ENCODE data around the gene APOBEC4.
"Not testable (repeated sequence)": the region's sequence is repeated elsewhere in the genome, so short reads cannot be mapped to it uniquely, and the experiment has no call there.

APOBEC4 gene

GRCh38 chr1:183632964-183633363 lies 20.2 kb downstream of the APOBEC4 start:
- no peak for DNase-seq

DNA sequence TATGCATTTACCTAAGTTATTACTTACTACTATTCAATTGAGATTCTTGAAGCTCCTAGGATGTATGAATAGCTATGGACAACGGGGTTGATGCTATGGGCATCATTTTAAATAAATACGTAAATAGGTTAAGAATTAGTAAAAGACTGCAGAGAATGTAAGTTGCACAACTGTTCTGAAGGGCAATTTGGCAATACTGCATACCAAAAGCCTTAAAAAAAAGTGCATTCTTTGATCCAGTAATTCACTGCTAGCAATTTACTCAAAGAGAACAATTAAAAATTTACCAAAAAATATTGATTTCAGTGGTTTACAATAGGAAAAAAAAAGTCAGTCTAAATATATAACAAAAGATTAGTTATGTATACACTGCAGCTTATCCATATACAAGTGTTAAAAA lies 21.0 kb downstream of the APOBEC4 start:
- DNase-seq = no peak

GRCh38 chr1:183630748-183631147 lies 22.4 kb downstream of the APOBEC4 start:
- no peak for DNase-seq

DNA sequence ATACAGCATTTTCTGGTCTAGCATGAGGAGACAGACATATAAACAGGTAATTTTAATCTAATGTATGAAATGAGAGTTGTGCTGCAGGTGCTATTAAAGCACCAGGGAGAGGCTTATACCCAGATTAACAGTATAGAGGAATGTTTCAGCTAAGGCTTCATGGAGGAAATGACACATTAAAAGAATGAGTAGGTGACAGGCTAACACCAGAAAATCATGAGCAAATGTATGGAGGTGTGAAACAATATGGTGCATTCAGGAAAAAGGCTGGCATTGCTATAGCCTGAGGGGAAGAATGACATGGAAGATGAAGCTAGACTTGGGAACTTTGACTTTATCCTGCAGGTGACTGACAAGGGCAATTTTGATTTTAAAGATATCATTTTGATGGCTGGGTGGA lies 24.6 kb downstream of the APOBEC4 start:
- DNase-seq = no peak

DNA sequence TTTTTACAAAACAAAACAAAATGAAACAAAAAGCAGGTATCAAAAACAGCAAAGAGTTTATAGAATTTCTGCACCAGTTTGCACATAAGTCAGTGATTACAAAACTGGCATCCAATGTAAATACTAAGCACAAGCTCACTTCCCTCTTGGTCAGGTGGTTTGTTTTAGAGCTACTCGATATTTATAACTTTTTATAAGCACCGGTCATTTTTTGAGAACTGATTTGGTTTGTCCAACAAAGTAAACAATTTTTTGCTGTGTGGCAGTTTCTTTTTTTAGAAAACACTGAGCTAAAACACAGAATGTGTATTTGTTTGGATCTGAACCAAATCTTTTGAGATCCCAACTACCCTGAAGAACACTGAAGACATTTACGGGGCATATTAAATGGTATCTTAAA lies 26.9 kb downstream of the APOBEC4 start:
- not testable (repeated sequence) for DNase-seq

DNA sequence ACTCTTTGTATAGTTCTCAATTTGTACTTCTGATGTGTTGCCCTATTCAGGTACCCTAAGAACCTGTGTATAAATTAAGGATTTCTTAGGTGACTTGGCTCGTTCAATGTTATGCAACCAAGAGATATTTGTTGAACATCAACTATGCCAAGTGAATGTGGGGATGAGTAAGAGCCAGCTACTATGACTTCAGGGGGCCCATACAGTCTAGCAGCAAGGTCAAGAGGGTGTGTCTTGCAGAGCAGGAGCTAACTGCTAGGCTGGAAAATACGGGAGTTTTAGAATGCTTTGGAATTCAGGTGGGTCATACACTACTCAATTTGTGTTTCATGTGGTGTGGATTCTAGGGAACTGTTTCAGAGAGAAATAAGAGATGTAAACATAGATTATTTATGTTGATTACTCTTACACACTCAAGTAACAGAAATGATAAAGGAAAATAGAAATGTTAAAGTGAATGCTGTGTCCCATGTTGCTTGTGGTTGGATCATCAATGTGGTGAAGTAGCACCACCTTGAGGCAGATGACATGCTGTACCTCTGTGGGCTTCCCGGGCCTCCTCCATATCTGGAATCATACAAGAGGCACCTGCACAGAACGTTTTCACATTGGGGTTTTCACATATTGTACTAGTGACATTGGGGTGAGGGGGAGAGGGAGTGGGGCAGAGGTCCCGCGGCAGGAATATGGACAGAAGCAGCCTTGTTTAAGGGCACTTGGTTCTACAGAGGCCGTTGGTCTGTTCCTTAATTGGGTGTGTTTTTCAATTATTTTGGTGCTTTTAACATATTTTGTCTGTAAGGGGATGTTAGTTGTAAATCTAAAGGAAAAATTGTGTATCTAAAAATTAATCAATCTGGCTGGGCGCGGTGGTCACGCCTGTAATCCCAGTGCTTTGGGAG lies 30.0 kb downstream of the APOBEC4 start:
- DNase-seq = peak; percentile 38

GRCh38 chr1:183622013-183622412 lies 31.1 kb downstream of the APOBEC4 start:
- DNase-seq = no peak

- DNase-seq = no peak
Observed at GRCh38 chr1:183620311-183620710, 32.8 kb downstream of the APOBEC4 start.

- DNase-seq = no peak
Observed at GRCh38 chr1:183619781-183620180, 33.3 kb downstream of the APOBEC4 start.

- not testable (repeated sequence) for DNase-seq
Observed at GRCh38 chr1:183618202-183618601, 34.9 kb downstream of the APOBEC4 start.

- DNase-seq = not testable (repeated sequence)
Observed at GRCh38 chr1:183612975-183613374, 40.1 kb downstream of the APOBEC4 start.

DNA sequence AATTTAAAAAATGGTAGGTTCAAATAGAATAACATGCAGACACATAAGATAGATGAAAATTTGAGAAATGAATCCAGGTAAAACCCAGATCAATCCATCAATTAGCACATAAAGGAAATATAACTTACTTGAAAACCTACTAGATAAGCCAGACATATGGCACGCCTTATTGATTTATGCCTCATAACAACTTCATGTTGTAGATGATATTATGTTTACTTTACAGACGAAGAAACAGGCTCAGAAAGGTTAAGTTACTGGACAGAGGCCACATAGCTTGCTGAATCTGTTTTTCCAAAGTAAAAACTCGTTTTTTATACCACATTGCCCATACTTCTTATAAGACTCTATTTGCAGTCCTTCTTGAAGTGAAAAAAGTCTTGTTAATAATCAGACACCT lies 40.7 kb downstream of the APOBEC4 start:
- DNase-seq = no peak

GRCh38 chr1:183611021-183611420 lies 42.1 kb downstream of the APOBEC4 start:
- DNase-seq = no peak

GRCh38 chr1:183609759-183610452 lies 43.2 kb downstream of the APOBEC4 start:
- peak; percentile 82 for DNase-seq

DNA sequence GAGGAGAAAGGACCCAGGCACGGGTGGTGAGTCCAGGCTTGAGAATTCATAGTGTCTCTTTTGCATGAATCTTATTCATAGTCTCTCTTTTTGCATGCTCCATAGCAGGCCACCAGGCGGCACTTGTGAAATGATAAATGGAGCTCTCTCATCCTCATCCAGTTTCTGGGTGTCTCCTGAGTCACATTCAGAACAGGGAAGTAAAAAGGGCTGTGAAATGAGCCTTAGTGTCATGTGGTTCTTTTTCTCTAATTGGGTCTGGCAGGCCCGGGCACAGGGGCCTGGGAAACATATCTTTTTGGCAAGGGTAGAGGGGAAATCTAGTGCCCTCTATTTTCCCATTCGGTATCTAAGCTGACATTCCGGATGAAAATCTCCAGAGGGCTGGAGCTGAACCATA lies 43.8 kb downstream of the APOBEC4 start:
- peak; percentile 20 for DNase-seq

- DNase-seq = no peak
Observed at GRCh38 chr1:183607322-183607980, 45.7 kb downstream of the APOBEC4 start.

GRCh38 chr1:183605904-183606303 lies 47.2 kb downstream of the APOBEC4 start:
- DNase-seq = no peak

DNA sequence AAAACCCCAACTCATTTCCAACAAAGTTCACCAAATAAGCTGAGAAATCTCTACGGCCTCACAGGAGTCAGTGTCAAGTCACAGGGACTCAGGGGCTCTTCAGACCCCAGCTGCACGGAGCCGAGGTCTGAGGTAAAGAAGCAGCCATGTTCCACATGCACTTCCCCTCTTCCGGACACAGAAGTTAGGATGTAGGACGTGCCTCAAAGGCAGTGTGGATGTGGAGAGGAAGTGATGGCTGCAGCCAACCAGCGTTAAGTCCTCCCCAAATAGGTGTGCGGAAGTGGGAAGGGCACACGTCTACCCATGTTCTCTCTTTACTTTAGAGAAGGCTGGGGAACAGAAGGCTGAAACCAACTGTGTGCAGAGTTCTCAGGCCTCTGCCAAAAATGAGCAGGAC lies 48.3 kb downstream of the APOBEC4 start:
- DNase-seq = no peak

- DNase-seq = no peak
Observed at GRCh38 chr1:183604038-183604808, 48.9 kb downstream of the APOBEC4 start.

DNA sequence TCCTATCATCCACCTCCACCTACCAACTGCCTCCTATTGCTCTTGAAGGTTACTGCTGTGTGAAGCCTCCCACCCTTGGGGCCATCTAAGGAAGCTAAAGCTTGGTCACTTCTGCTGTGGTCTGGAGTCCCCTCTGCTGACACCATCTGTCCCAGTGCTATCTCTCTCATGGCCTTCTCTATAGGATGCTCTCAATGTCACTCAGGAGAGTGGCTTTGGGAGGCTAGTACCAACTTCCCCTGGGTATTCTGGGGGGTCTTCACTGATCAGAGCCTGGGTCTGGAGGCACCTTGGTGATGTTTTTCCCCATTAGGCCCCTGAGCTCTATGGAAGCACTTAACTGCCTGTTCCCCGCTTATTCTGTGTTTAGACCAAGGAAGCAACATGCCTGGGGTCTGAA lies 50.6 kb downstream of the APOBEC4 start:
- DNase-seq = no peak

DNA sequence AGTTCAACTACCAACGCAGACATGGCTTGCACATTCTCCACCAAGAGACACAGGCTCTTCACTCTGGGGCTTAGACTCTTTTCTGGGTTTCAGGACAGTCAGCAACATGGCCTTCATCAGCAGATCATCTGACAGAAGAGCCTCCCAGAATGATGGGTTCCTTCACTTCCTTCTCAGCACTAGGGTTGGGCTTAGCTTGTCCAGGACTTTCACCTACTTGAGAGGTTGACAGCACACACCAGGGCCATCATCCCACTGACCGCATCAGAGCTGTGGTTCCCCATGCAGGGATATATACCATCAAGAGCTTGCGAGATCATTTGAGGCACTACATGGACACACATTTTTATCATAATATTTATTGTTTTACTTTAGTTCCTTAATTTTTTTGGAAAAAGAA lies 52.5 kb downstream of the APOBEC4 start:
- no peak for DNase-seq

DNA sequence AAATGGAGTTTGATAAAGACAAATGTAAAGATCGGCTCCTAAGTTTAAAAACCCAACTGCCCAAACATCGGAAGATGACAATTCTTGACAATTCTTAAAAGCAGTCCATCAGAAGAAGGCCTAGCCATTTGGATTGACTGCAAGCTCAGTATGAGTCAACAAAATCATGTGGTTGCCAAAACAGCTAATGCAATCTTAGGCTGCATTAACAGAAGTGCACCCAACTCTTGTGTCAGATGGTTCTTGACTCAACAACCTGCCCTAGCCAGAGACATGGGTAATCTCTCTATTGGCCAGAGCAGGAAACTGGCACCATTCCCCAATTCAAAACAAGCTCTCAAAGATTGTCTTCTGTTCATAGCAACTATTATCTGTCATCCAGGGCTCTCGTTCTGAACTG lies 53.0 kb downstream of the APOBEC4 start:
- no peak for DNase-seq

DNA sequence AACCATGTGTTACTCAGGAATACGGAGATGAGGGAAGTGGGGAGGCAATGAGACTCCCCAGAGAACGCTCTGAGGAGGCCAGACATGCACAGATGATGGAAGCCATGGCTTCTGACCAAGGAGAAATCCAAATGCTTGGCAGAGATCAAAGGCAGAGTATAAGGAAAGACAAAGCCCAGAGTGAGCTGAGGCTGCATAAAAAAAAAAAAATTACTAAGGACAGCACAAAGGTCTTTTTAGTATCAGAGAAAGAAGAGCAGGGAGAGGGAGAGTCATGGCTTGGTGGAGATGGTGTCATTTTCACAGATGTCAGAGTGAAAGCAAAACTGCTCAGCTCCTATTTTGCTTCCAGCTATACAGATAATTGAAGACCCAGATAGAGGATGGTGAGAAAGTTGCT lies 54.7 kb downstream of the APOBEC4 start:
- no peak for DNase-seq
